ENCODE measurements around the gene FHIT.

GRCh38 chr3:59832702-59833101, 1418.5 kb downstream of the FHIT start:
- TF ChIP-seq, protein P1, sequence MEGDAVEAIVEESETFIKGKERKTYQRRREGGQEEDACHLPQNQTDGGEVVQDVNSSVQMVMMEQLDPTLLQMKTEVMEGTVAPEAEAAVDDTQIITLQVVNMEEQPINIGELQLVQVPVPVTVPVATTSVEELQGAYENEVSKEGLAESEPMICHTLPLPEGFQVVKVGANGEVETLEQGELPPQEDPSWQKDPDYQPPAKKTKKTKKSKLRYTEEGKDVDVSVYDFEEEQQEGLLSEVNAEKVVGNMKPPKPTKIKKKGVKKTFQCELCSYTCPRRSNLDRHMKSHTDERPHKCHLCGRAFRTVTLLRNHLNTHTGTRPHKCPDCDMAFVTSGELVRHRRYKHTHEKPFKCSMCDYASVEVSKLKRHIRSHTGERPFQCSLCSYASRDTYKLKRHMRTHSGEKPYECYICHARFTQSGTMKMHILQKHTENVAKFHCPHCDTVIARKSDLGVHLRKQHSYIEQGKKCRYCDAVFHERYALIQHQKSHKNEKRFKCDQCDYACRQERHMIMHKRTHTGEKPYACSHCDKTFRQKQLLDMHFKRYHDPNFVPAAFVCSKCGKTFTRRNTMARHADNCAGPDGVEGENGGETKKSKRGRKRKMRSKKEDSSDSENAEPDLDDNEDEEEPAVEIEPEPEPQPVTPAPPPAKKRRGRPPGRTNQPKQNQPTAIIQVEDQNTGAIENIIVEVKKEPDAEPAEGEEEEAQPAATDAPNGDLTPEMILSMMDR (IDR thresholded peaks at IDR 0.05; ENCODE audit: low read depth, low read length) = no peak
- no peak for TF ChIP-seq EZH2phosphoT487 (IDR thresholded peaks at IDR 0.05; ENCODE audit: low read depth)
